Measurements from ENCODE around the gene FN3KRP. TPM values are rescaled to one million over a fixed set of nuclear protein-coding genes. Genes with fewer than 3 reads are reported as not detected.
"Not testable (repeated sequence)": the region's sequence is repeated elsewhere in the genome, so short reads cannot be mapped to it uniquely, and the experiment has no call there.

The FN3KRP gene
- polyA plus RNA-seq, 3 donors: 46.5 to 49.5 (median 46.6) TPM

DNA sequence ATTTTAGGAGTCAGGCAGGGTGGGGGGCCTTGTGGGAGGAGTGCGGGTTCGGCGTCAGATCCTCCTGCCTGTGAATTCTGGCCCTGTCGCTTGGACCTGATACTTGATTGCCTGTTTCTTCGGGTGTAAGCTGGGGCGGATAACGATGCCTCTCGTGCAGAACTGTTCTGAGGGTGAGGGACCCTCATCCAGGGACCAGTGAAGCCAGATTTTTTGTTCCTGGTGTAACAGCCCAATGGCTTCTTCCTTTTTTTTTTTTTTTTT lies 36.6 kb downstream of the FN3KRP start:
- DNase-seq (ENCODE audit: extremely low read depth in 1 of 11, low read depth in 9 of 11, low spot score in 4 of 11): no peak

DNA sequence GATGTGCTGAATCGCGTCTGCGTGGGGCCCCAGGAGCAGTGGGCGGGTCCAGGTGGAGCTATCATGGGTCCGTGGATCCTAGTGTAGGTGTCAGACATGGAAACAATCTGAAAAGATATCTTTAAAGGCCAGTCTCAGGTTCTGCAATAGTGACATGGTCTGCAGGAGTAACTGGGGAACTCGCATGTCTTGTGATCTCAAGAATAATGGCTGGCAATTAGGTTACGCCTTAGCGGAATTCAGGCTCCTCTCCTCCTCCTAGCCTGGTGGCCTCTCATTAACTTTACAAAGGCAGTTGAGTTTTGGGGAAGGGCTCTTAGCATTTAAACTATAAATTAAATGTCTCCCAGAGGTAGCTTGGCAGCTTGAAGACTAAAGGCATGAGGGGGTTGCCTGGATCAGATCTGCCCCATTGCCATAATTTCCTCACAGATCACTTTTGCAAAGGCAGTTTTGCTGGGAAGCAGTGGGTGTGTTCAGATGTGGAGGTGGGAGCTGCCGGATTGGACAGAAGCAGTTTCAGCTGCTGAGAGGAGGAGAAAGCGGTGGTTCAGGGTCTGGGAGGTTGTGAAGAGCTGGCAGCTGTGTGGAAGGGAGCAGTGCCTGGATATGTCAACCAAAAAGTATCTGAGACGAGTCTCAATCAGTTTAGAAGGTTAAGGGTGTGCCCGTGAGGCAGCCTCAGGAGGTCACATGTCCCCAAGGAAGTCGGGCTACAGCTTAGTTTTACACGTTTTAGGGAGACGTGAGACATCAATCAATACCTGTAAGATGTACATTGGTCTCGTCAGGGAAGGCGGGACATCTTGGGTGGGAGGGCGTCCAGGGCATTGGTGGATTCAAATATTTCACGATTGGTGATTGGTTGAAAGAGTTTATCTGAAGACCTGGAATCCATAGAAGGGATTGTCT lies 38.0 kb downstream of the FN3KRP start:
- peak in 2 of 11 donors; percentile 37 to 53 for DNase-seq (ENCODE audit: extremely low read depth in 1 of 11, low read depth in 9 of 11, low spot score in 4 of 11)

DNA sequence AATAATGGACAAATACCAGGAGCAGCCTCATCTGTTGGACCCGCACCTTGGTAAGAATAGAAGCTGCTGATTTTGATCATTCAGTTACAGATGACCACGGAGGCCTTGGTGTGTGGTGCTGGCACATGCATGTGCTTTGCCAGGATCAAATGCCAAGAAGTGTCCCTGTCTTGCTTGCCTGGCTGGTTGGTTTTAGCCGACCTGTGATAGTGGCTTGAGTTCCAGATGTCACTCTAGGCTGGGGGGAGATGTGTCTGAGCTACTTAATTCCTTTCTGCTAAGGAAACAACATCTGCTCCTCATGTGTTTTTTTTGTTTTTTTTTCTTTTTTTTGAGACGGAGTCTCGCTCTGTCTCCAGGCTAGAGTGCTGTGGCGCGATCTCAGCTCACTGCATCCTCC lies 39.7 kb downstream of the FN3KRP start:
- no peak for DNase-seq (ENCODE audit: extremely low read depth in 1 of 11, low read depth in 9 of 11, low spot score in 4 of 11)

DNA sequence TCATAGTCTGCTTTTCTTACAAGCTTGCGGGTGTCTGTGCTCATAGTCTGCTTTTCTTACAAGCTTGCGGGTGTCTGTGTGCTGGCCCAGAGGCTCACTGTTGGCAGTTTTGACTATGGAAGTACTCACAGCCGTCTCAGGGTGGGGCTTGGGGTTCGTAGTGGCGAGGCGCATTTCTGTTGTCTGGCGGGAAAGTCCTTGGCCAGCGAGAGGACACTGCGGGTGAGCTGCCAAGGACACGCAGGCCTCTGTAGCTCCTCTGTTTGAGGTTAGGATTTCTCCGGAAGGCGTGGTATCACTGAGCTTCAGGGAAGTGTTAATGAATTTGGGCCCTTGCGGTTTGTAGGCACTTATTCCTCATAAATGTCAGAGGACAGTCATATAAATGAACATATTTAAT lies 48.9 kb downstream of the FN3KRP start:
- DNase-seq (ENCODE audit: extremely low read depth in 1 of 11, low read depth in 9 of 11, low spot score in 4 of 11): no peak

DNA sequence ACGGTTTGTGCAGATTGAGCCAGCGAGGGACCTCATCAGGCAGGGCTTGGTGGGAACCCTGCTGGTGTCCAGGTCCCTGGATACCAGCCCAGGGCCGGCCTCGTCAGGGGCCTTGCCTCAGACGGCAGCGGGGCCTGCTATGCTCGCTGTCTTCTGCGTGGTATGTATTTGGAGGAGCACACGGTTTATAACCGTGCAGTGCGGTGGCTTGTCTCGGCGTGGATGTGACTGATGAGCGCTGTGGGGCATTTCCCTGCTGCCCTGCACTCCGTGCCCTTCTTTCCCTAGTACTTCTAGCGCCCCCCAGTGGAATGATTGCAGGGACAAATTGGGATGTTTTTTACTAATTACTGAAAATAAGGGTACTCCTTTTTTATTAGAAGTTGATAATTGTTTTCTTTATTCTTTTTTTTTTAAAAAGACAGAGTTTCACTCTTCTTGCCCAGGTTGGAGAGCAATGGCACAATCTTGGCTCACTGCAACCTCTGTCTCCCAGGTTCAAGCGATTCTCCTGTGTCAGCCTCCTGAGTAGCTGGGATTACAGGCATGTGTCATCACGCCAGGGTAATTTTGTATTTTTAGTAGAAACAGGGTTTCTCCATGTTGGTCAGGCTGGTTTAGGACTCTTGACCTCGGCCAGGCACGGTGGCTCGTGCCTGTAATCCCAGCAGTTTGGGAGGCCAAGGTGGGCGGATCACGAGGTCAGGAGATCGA lies 50.7 kb downstream of the FN3KRP start:
- no peak for DNase-seq (ENCODE audit: extremely low read depth in 1 of 11, low read depth in 9 of 11, low spot score in 4 of 11)

DNA sequence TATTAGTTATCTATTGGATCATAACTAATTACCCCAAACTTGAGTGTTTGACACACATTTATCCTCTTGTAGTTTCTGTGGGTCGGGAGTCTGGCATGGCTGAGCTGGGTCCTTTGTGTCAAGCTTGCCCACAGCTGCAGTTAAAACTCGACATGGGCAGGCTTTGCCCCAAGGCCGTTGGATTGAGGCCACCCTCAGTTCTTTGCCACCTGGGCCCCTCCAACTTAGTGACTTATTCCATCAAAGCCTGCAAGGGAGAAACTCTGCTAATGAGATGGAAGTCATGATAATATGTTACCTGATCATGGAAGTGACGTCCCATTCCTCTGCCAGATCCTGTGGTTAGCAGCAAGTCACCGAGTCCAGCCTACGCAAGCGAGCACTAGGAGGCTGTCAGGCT lies 52.5 kb downstream of the FN3KRP start:
- DNase-seq (ENCODE audit: extremely low read depth in 1 of 11, low read depth in 9 of 11, low spot score in 4 of 11): no peak

DNA sequence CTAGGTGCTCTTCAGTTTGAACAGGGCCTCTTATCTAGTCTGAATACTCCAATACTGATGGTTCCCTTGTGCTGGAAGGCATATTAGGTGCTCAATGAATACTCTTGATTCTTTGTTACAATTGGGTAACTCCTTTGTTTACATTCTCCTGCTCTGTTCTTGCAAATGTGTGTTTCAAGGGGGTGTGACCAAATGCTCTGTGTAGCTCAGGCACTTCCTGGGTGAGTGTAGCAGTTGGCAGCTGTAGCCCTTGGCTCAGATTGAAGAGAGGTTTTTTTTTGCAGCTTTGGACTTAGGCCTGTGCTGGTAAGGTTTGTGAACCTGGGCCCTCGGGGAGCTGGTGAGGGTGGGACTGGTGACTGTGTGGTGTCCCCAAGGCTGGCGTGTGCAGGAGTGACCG lies 55.5 kb downstream of the FN3KRP start:
- no peak for DNase-seq (ENCODE audit: extremely low read depth in 1 of 11, low read depth in 9 of 11, low spot score in 4 of 11)

DNA sequence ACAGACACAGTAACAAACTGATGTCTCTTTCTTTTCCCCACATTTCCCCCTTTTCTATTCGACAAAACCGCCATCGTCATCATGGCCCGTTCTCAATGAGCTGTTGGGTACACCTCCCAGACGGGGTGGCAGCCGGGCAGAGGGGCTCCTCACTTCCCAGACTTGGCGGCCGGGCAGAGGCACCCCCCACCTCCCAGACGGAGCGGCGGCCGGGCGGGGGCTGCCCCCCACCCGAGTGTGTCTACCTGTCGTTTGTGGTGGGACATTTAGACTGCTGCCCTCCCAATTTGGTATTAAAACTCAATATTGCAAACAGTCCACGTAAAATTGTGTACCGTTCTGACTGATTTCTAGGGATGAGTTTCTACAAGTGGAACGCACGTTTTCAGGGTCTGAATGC lies 58.0 kb downstream of the FN3KRP start:
- DNase-seq (ENCODE audit: extremely low read depth in 1 of 11, low read depth in 9 of 11, low spot score in 4 of 11): not testable (repeated sequence)

DNA sequence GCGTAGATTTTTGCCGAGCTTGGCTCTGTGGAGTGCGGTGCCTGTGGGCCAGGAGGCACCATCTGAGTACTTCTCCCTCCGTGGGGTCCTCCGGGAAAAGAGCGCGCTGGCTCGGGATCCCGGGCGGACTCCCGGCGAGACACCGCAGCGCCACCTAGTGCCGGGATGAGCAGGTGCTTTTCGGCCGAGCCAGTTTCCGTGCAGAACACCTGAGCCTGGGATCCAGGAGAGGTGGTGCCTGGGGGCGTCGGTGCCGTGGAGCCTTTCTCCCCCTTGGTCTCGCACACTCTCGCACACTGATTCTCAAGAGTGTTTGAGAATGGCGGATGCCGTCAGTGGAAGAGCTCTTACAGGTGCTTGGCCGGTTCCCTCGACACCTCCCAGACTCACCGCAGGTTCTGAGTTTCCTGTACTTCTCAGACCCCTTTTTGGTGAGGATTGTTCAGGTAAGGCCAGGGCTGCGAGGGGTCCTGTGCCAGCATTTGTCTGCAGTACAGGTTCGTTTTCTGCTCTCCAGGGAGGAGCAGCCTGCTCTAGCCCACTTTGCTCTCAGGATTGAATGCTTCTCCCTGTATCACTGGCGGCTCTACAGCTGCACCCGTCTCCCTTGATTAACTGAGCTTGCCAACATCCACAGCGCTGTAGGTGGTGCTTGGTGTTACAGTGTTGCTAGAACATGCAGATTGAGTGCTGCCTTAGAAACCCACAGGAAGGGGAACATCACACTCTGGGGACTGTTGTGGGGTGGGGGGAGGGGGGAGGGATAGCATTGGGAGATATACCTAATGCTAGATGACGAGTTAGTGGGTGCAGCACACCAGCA lies 58.7 kb downstream of the FN3KRP start:
- peak in 4 of 11 donors; percentile 37 to 58 (median 43) for DNase-seq (ENCODE audit: extremely low read depth in 1 of 11, low read depth in 9 of 11, low spot score in 4 of 11)

DNA sequence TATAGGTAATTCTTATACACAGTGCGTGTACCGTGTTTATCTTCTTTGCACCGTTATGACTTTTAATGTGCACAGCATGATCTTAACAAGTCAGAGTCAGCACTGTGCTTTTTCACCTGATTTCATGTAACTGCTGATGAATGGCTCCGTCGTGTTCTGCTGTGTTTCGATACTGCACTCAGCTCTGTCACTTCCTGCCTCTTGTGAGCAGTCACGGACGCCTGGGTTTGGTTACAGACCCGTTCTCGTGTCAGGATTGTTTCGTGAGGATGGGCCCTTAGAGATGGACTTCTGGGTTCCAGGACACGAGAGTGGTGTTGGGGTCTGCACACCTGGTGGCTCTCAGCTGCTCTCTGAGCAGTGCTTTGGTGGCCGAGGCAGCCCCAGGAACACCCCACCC lies 59.9 kb downstream of the FN3KRP start:
- no peak for DNase-seq (ENCODE audit: extremely low read depth in 1 of 11, low read depth in 9 of 11, low spot score in 4 of 11)

Other genes starting within 250 kb of the FN3KRP start
- gene FOXK2, start 197.0 kb upstream of the FN3KRP start, polyA plus RNA-seq (ENCODE audit: insufficient read length in 3 of 3): 10 to 100 TPM; 41.4 to 43.2 (median 42.3) TPM
- 10 to 100 TPM; 91.4 to 99.4 (median 95.9) TPM for gene WDR45B, start 68.3 kb upstream of the FN3KRP start, polyA plus RNA-seq (ENCODE audit: insufficient read length in 3 of 3)
- gene RAB40B, start 18.0 kb upstream of the FN3KRP start, polyA plus RNA-seq (ENCODE audit: insufficient read length in 3 of 3): 10 to 100 TPM; 16.7 to 22.5 (median 17.4) TPM
- 10 to 100 TPM; 28.1 to 49.5 (median 31.7) TPM for gene FN3K, start 18.9 kb downstream of the FN3KRP start, polyA plus RNA-seq (ENCODE audit: insufficient read length in 3 of 3)
- 10 to 100 TPM; 62.9 to 91.6 (median 74.2) TPM for gene TBCD, start 35.4 kb downstream of the FN3KRP start, polyA plus RNA-seq (ENCODE audit: insufficient read length in 3 of 3)
- gene ZNF750, start 123.3 kb downstream of the FN3KRP start, polyA plus RNA-seq (ENCODE audit: insufficient read length in 3 of 3): 1 to 10 TPM; 1.6 to 2.0 (median 1.8) TPM

All from renal cortex interstitium (tissue), 11 donors.